Measurements from ENCODE around the gene PODXL2.

DNA sequence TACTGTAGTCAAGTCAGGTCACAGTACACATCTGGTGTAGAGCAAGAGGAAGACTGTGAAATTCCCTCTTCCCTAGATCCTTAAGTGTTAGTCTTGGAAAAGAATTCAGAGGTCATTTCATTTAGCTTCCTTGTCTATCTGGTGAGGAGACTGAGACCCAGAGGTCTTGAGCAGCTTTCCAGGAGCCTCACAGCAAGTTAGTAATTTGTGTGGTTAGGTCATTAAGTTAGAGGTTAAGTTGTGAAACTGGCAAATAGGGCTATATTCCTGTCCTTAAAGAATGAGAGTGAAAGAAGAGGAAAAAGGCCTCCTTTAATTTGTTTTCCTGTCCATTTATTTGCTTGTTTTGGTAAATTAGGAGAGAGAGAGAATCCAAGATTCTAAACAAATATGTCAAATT, 9.0 kb downstream of the PODXL2 start:
- TF ChIP-seq, protein P1, sequence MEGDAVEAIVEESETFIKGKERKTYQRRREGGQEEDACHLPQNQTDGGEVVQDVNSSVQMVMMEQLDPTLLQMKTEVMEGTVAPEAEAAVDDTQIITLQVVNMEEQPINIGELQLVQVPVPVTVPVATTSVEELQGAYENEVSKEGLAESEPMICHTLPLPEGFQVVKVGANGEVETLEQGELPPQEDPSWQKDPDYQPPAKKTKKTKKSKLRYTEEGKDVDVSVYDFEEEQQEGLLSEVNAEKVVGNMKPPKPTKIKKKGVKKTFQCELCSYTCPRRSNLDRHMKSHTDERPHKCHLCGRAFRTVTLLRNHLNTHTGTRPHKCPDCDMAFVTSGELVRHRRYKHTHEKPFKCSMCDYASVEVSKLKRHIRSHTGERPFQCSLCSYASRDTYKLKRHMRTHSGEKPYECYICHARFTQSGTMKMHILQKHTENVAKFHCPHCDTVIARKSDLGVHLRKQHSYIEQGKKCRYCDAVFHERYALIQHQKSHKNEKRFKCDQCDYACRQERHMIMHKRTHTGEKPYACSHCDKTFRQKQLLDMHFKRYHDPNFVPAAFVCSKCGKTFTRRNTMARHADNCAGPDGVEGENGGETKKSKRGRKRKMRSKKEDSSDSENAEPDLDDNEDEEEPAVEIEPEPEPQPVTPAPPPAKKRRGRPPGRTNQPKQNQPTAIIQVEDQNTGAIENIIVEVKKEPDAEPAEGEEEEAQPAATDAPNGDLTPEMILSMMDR (conservative IDR thresholded peaks at IDR 0.05; ENCODE audit: low read depth, low read length): no peak
- TF ChIP-seq EZH2 (IDR thresholded peaks at IDR 0.05; ENCODE audit: borderline replicate concordance, low read depth, low read length, poor library complexity, severe bottlenecking): no peak

All from A673 (cell line).